ENCODE results near the gene PCK2. TPM values are rescaled to one million over a fixed set of nuclear protein-coding genes. Genes with fewer than 3 reads are reported as not detected.

The PCK2 gene
- total RNA-seq, 1 experiment from 2014 or later: 48.9 TPM

DNA sequence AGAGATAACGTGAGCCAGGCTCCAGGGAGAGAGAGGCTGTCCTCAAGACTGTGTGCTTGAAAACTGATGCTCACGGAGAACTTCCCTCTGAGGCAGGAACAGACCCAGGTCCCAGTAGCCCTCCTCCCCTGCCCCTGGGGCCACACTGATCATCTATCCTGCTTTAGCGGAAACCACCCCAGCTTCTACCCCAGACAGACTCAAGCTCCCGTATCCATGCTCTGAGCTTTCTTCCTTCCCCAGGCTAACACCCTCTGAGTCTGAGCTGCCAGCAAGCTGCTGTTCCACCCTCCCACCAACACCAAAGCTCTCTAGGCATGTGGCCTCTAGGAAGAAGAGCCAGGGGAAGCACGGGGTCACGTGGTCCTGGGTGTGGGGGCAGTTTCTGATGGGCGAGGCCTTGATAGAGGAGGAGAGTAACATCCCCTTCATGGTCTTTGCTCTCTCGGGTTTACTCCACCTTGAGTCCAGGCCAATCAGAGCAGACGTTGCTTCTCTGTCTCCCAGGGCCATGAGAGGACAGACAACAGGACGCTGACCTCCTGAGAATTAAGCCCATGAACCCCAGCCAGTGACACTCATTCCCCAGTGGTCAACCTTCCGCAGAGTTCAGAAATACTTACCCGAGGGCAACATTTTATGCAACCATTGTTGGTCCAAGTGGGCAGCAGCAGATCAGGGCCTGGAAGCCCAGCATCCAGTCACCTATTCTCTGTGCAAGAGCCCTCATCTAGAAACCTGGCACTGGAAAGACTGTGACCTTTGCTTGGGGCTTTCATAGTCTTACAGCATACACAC lies 1.4 kb downstream of the PCK2 start:
- Histone ChIP-seq H2BK20ac (ENCODE audit: low read depth, low read length, poor library complexity, severe bottlenecking) (no peak overlapping the region), H3K4me1 (ENCODE audit: insufficient read depth, low read length) (no peaks in the 10 kb centered on the region; the same call in 1 of the 2 replicates), H3K79me1 (ENCODE audit: insufficient read depth, low read depth, low read length, poor library complexity, severe bottlenecking) (no peaks in the 10 kb centered on the region), H3K79me2 (ENCODE audit: insufficient read depth, low read length) (no peaks in the 10 kb centered on the region; the same call in 1 of the 2 replicates), H3K27me3 (ENCODE audit: insufficient read depth, low read length) (no peaks in the 10 kb centered on the region), H2AK5ac (ENCODE audit: insufficient read length, low read length) (no peak overlapping the region), H3K4ac (ENCODE audit: low read depth, low read length) (no peak overlapping the region), H2BK120ac (ENCODE audit: low read depth, low read length, poor library complexity, severe bottlenecking) (no peak overlapping the region), H3K9me3 (ENCODE audit: control insufficient read depth, low read depth, low read length) (no peaks in the 10 kb centered on the region), H3K27ac (ENCODE audit: insufficient read length, low read depth, low read length) (no peak overlapping the region), H2BK15ac (ENCODE audit: low read depth, low read length) (no peak overlapping the region), H3K4me2 (ENCODE audit: insufficient read depth, insufficient read length, low read length) (peak overlapping the region; percentile 85), H3K56ac (ENCODE audit: insufficient read length, low read depth, low read length) (no peak overlapping the region), H4K20me1 (ENCODE audit: control insufficient read depth, insufficient read depth, insufficient read length) (no peaks in the 10 kb centered on the region), H3T11ph (ENCODE audit: low read length) (no peak overlapping the region), H2AFZ (ENCODE audit: low read length) (no peak overlapping the region), H3K18ac (ENCODE audit: insufficient read length, low read depth, low read length) (peak overlapping the region; percentile 3), H3K9ac (ENCODE audit: extremely low read depth, insufficient read length, low read length) (peak overlapping the region; percentile 89), H3K23ac (ENCODE audit: insufficient read length, low read depth, low read length) (no peak overlapping the region), H2BK5ac (ENCODE audit: insufficient read length, low read length) (no peak overlapping the region), H3K23me2 (ENCODE audit: insufficient read length, low read depth, low read length, poor library complexity, severe bottlenecking) (peaks cover 6% of the 10 kb centered on the region), H4K5ac (ENCODE audit: insufficient read length, low read depth, low read length) (no peak overlapping the region), H4K8ac (replicated peaks; ENCODE audit: insufficient read length, low read depth, low read length) (no peak overlapping the region), H2BK12ac (ENCODE audit: insufficient read length, low read depth, low read length) (no peak overlapping the region), H4K91ac (ENCODE audit: insufficient read length, low read depth, low read length) (no peak overlapping the region), H3K14ac (ENCODE audit: insufficient read depth, low read length) (peak overlapping the region; percentile 84; the same call in 1 of the 2 replicates)
- TF ChIP-seq, protein P1, sequence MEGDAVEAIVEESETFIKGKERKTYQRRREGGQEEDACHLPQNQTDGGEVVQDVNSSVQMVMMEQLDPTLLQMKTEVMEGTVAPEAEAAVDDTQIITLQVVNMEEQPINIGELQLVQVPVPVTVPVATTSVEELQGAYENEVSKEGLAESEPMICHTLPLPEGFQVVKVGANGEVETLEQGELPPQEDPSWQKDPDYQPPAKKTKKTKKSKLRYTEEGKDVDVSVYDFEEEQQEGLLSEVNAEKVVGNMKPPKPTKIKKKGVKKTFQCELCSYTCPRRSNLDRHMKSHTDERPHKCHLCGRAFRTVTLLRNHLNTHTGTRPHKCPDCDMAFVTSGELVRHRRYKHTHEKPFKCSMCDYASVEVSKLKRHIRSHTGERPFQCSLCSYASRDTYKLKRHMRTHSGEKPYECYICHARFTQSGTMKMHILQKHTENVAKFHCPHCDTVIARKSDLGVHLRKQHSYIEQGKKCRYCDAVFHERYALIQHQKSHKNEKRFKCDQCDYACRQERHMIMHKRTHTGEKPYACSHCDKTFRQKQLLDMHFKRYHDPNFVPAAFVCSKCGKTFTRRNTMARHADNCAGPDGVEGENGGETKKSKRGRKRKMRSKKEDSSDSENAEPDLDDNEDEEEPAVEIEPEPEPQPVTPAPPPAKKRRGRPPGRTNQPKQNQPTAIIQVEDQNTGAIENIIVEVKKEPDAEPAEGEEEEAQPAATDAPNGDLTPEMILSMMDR (conservative IDR thresholded peaks at IDR 0.05): no peak
- H3K27me3 Mint-ChIP-seq (ENCODE audit: low read depth): peaks cover 4% of the 10 kb centered on the region
- DNase-seq: peak; percentile 87
- peaks cover 33 to 47% (median 36%) of the 10 kb centered on the region in 3 experiments; a peak in 6 of 7 replicates for H3K36me3 Mint-ChIP-seq (ENCODE audit: insufficient read depth in 1 of 3, low read depth in 3 of 3)
- peaks cover 0 to 2% of the 10 kb centered on the region in 2 experiments; a peak in 3 of 5 replicates for H3K9me3 Mint-ChIP-seq
- peaks cover 21 to 32% of the 10 kb centered on the region in 2 experiments for H3K4me1 Mint-ChIP-seq
- whole genome bisulfite sequencing (ENCODE audit: extremely low coverage, insufficient read length, low lambda C conversion rate): no CpG with 5 or more reads among the region's 12 CpGs
- H3K4me3 Mint-ChIP-seq: peak overlapping the region; percentile 90 to 93
- H3K27ac Mint-ChIP-seq: peak overlapping the region; percentile 92 to 97 (median 95)

All from H9 (cell line).